Cardiac septum (tissue), 1 donor: ENCODE measurements around the gene OBSCN. TPM values are rescaled to one million over a fixed set of nuclear protein-coding genes. Genes with fewer than 3 reads are reported as not detected.

Source experiments
- DNase-seq: peaks from one replicate; pipeline ENCODE4 v3.0.0-alpha.2; 2020; ENCODE audit warnings: low spot score
- intact Hi-C: fragments of 100-400 bp; cut with DNase I; formaldehyde crosslinking; loops from one replicate; pipeline ENCODE4 v1.14.0; 2022
- total RNA-seq: library from RNA; stranded (reverse); fragmentation: NEBNext Ultra II Directional; extraction: Animal tissue kit (Norgen Biotek cat#: 25700); gene quantifications from one replicate; pipeline ENCODE4 v1.2.1, GENCODE V29; 2021
- donor health status: DM: no; HTN: no; CAD: no.

Gene OBSCN
- total RNA-seq, 1 donor from 2014 or later = 396 TPM

DNA sequence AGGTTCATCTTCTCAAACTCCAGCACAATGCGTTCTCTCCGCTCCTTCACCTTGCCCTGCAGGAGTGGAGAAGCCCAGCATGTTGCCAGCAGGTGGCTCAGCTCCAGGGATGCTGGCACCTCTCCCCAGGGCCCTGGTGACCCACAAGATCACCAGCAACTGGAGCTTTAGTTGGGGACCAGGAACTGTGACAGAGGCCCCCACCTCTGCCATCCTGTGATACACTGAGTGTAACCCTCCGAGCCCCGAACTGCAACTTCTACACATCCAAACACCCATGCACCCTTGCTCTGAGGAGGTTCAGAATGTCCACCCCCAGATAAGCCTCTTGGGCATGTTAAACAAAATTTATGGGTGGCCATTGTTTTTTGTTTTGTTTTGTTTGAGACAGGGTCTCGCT is 203.3 kb downstream of the OBSCN start:
- no peak for DNase-seq

DNA sequence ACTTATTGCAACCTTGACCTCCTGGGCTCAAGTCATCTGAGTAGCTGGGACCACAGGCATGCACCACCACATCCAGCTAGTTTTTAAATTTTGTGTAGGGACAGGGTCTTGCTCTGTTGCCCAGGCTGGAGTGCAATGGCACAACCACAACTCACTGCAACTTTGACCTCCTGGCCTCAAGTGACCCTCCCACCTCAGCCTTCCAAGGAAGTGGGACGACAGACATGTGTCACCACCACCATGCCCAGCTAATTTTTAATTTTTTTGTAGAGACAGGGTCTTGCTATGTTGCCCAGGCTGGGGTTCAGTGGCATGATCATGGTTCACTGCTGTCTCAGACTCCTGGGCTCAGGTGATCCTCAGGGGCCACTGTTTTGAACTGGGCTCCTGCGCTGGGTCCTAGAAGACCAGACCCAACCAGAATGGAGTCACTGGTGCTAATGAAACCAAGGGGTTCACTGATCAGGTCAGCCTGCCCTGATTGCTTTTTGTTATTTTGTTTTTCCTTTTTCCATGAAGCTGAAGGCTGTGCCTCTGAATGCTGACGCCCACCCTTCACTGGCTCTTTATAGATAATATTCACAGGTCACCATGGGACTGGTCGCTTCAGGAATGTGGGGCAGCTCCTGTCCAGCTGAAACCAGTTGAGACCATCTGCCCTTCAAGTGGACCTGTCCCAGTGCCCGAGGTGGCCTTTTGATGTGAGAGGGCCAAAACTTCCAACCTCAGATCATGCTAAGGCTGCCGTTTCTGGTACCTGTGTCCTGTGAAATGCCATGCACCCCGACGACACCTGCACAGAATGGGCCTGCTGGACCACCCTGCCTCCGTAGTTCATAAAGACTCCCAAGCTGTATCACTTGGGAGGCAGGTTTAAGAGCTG is 203.9 kb downstream of the OBSCN start:
- no peak for DNase-seq
- intact Hi-C loops = no loop called here

More for the DNA sequence above, 203.3 kb downstream of the OBSCN start:
- intact Hi-C loops = no loop called here

DNA sequence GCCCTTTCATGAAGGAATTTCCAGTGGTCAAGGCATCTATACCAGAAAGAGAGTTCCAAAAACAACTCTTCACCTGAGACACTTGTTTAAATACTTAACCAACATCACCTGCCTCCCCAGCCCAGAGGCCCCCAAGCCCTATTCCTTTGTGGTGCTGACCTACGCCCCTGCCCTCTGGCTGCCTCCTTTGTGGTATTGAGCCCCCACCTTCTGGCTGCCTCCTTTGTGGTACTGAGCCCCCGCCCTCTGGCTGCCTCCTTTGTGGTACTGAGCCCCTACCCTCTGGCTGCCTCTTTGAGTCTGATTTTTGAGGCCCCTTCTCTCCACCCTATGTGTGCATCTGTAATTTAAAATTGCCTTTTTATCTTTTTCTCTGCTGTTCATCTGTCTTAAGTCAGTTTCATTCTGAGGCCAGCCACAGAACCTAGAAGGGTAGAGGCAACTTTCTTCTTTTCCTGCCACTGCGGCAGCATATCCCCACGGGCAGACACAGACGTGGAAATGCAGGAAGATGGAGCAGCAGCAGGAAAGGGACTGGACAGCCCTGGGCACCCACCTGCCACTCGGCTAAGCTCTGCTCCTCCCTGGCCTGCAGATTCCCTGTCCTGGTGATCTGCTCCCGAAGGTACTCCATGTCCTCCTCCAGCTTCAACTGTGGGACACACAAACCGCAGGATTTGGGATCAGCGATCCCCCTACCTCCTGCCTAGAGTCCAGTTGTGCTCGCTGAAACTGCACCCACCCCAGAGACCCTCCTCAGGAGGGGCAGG is 205.6 kb downstream of the OBSCN start:
- no peak for DNase-seq
- intact Hi-C loops = no loop called here

DNA sequence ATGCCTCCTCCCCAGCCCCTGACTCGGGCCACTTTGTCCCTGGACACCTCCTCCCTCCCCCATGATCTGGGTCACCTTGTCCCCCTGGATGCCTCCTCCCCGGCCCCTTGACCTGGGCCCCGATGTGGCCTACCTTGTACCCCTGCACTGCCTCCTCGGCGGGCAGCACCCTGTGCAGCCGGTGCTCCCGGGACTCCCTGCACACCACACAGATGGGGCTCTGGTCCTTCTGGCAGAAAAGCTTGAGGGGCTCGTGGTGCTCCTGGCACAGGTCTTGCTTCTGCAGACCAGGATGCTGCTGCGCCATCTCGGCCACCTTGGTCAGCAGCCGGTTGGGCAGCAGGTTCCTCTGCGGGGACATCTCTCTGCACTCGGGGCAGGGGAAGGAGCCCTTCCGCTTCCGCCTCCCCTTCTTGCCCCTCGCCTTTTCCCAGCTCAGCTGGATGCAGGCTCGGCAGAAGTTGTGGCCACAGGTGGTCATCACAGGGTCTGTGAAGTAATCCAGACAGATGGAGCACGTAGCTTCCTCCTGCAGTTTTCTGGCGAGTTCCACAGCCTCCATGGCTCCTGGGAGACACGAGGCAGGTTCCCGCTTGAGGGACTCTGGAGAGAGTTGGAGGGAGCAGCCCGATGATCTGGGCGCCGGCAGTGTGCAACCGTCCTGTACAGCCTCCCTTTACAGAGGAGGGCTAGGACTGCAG is 206.8 kb downstream of the OBSCN start:
- no peak for DNase-seq
- intact Hi-C loops = no loop called here

DNA sequence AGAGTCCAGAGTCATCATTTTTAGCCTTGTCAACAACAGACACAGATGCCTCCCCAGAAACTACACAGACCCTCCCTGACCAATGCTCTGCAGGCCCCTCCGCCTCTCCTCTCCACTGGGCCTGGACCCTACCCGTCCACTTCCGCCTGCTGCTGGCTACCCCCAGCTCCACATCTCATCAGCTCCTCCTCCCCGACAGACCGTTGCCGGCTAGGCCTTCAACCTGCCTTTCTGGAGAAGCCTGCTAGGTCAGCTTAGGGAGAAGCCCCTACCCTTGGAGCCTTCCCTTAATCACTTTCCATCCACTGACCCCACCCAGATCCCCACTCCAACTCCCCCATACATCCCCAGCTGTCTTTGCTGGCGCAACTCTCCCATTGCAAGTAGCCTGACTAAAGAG is 207.4 kb downstream of the OBSCN start:
- DNase-seq = no peak
- intact Hi-C loops = no loop called here

DNA sequence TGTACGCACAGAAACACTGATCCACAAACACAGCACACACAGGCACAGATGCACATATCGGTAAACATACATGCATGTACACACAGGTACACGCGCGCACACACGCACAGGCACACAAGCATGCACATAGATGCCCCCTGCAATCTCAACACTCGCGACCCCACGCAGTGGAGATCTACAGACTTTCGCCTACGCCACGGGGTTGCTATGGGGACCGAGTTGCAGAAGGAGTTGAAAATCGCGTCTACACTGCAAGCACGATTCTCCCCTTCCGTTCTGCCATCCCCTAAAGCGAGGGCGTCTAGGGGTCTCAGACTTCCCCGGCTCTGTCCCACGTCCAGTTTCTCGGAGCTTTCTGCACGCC is 208.0 kb downstream of the OBSCN start:
- no peak for DNase-seq

DNA sequence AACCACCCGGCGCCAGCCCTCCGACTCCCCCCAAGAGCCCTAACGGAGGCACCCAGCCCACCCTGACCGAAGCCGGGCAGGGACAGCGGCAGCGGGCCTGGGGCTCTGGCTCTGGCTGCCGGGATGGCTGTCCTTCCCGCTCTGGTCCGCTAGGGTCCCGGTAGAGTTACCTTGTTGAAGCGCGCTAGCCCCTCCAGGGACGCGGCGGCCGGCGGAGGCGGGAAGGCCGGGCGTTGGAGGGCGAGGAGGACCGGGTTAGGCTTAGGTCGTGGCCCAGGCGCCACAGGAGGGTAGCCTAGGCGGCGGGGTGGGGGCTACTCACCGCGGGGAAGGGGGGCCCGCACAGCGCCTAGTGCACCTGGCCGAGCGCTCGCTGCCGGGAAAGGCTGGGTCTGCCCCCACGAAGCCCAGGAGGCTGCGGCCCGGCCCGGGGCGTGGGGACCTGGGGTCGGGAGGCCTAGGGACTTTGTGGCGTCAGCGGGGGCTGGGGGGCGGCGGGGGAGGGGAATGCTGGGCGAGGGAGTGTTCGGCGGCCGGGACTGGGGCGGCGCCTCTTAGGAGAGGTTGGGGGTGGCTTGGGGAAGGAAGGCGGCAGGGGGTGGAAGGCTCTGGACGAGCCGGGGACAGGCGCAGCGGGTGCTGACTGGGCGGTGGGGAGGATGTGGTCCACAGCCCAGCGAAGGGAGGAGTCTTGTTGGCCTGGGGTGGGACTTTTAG is 208.5 kb downstream of the OBSCN start, which contains the start of gene TRIM17:
TSS of gene TRIM17 (minus strand) at position 645 of the 717 bp plus-strand sequence. CDS start 1,789 bp downstream, outside the sequence.
- DNase-seq = no peak

More for the DNA sequence above, 208.0 kb downstream of the OBSCN start:
- intact Hi-C loops = no loop called here

DNA sequence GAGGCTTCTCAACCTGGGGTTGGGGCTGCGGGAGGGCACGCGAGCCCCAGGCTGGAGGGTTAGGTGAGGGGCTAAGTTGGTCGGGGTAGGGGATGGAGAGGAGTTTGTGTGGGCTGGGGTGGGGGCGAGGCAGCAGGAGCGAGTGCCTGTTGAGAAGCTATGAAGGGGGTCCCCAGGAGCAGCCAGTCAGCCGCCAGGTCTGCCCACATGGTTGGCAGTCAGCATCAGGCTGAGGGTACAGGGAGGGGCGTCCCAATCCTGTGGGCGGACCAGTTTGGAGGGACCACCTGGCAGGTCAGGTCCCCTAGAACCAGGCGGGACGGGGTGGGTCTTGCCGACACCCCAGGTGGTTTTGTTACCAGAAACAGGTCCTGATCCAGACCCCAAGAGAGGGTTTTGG is 209.2 kb downstream of the OBSCN start:
- DNase-seq = no peak
- intact Hi-C loops = no loop called here

More for the DNA sequence above, 208.5 kb downstream of the OBSCN start, which contains the start of gene TRIM17:
- intact Hi-C loops = no loop called here

DNA sequence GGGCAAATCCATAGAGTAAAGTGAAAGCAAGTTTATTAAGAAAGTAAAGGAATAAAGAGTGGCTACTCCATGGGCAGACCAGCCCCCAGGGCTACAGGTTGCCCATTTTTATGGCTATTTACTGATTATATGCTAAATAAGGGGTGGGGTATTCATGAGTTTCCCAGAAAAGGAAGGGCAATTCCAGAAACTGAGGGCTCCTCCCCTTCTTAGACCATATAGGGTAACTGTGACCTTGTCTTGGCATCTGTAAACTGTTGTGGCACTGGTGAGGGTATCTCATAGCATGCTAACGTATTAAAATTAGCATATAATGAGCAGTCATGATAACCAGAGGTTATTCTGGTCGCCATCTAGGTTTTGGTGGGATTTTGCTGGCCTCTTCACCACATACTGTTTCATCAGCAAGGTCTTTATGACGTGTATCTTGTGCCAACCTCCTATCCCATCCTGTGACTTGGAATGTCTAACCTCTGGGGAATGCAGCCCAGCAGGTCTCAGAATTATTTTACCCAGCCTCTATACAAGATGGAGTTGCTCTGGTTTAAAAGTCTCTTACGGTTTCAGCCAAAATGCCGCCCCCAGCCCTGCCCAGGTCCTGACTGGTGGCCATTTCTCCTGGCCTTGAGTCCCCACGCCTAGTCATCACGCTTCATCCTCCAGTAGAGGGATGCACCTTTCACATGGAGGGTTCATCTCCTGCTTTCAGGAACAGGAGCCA is 209.8 kb downstream of the OBSCN start:
- no peak for DNase-seq
- intact Hi-C loops = no loop called here

DNA sequence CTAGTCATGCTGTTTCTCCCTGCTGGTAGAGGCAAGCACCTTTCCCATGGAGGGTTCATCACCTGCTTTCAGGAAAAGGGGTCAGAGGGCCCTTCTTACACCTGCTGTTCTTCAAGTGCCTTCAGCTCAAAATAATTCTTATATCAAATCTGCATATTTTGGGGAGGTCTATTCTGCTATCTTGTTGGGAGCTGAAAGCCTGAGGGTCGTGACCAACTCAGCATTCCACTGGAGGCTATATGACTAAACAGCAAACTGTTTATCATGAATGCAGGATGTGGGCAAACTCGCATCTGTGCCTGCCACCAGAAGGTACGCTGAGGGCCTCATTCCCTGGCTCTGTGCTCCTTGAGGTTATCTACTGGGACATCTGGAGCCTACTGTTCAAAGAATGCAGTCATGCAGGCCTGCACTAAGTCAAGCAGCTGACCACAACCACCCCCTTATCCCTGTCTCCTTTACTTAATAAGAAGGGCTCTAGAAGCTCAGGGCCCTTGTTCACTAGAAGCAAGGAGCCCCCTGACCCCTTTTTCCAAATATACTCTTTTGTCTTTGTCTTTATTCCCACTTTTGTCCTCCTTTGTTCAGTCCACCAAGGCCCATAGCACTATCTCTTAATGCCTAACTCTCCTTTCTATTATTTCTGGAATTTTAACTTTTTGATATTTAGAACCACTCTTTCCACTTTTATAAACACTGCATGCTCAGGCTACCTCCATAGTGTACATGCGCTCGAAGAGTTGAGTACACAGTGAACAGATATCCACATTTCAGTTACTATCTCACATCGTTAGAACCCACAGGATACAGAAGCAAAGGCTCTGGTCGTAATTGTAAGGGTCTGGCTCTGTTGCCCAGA is 213.4 kb downstream of the OBSCN start:
- intact Hi-C loops = no loop called here
- no peak for DNase-seq

DNA sequence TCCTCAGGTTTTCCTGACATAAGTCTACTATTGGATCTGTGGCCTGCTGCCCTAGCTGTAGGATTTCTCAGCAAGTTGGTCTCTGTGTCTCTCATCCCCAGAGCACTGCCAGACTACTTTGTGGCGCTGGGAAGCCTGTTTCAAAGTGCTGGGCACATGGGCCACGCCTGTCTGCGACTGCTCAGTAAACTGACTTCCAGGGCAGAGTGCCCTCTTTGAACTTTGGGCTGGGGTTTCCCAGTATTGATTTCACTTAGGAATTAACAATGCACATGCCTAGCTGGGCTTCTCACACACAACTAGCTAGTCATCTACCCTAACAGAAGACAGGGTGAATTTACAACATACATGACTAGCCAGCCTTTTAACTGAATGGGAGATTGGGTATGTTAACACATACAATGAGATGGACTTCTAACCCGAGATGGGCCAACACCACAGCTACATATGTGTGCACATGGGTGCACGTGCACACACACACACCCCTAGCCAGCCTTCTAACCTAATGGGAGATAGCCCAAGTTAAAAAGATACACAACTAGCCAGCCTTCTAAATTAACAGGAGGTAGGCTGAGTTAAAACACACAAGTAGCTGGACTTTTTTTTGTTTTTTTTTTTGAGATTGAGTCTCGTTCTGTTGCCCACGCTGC is 215.7 kb downstream of the OBSCN start:
- no peak for DNase-seq
- intact Hi-C loops = no loop called here

DNA sequence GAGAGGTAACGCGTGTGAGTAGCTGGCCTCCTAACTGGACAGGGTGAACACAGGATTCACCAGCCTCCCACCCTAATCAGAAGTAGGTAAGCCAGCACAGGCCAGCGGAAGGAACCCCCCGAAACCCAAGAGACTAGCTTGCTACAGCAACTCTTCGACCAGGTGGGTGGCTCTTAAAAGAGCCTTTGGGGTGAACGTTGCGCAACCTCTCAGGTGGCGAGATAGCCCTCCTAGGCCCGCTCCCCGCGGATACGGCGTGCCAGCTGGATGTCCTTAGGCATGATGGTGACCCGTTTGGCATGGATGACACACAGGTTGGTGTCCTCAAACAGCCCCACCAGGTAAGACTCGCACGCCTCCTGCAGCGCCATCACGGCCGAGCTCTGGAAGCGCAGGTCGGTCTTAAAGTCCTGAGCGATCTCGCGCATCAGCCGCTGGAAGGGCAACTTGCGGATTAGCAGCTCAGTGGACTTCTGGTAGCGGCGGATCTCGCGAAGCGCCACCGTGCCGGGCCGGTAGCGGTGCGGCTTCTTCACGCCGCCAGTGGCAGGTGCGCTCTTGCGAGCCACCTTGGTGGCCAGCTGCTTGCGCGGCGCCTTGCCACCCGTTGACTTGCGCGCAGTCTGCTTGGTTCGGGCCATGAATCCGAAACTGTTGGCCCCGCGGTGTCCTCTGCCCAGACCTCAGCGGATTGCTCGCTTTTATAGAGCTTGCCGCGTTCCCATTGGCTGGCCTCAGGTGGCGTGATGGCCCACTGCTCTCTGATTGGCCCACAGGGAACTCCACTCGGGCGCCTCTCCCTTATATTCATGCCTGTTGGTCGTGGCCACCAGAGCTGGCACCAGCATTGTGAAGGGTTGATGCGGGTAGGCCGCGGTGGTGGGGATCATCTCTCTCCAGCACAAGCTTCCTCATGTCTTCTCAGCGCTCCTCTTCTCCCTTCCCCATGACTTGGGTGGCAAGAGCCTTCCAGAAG is 217.1 kb downstream of the OBSCN start:
- DNase-seq = no peak
- intact Hi-C loops = no loop called here

DNA sequence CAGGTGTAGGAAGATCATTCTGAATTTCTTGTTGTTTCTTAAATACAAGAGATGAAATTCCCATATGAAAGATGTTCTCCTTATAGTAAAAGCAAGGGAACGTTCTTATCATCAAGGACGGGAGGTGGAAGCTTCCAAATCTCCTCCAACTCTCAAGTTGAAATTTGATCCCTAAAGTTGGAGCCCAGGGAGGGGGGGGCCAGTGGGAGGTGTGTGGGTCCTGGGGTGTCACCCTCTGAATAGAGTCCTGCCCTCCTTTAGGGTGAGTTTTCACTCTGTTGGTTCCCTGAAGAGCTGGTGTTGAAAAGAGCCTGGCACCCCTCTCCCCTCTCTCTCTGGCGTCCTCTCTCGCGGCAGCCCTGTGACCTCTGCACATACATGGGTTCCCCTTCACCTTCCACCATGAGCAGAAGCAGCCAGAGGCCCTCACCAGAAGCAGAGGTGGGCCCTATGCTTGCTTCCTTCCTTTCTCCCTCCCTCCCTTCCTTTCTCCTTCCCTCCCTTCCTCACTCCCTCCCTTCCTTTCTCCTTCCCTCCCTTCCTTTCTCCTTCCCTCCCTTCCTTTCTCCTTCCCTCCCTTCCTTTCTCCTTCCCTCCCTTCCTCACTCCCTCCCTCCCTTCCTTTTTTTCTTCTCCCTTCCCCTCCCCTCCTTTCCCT is 218.8 kb downstream of the OBSCN start:
- intact Hi-C loops = no loop called here
- DNase-seq = no peak

DNA sequence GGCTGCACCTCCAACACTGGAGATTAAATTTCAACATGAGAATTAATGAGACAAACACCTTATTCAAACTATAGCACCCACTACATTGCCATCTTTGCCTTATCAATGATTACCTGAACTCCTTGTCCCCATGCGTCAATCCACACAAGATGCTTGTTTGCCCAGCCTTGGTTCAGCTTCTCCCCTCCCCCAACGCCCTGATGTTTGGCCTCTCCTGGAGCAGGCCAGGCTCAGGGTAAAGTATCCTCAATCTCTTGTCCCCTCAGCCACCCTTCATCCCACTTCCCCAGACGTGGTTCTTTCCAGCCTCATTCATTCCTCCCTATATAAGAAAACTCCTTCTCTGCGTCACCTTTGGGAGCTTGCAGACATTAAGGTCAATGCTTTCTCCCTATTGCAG is 220.6 kb downstream of the OBSCN start:
- no peak for DNase-seq
- intact Hi-C loops = no loop called here
